Body of pancreas (tissue), 4 donors: ENCODE measurements around the gene ZNF532. TPM values are rescaled to one million over a fixed set of nuclear protein-coding genes. Genes with fewer than 3 reads are reported as not detected.

Source experiments
- ATAC-seq: fragments of 150-250 bp; one replicate; pipeline ENCODE4 v1.9.1; 2016
- DNase-seq, 4 donors: peaks; one replicate each; pipeline ENCODE4 v3.0.0-alpha.2; 2019
- H3K27ac ChIP-seq, 4 donors: fragments of 200-600 bp; sonication (generic); 1 replicate in 3 of 4; 2 replicates in 1 of 4; pipeline versions ENCODE4 v1.5.1 to v1.6.1; 2016 to 2019; ENCODE audit warnings: mild to moderate bottlenecking in 1 of 4, mixed read lengths in 1 of 4, moderate library complexity in 1 of 4
- H3K27me3 ChIP-seq, 2 donors: fragments of 200-600 bp; sonication (generic); one replicate each; pipeline ENCODE4 v1.6.0; 2016; ENCODE audit warnings: mild to moderate bottlenecking in 1 of 2
- H3K36me3 ChIP-seq, 2 donors: fragments of 200-600 bp; sonication (generic); replicated peaks in 1 of 2; 2 replicates each; pipeline ENCODE4 v1.5.1; 2016; ENCODE audit warnings: low read depth in 2 of 2; ENCODE audit not compliant: insufficient read depth in 1 of 2
- H3K4me1 ChIP-seq: fragments of 200-600 bp; sonication (generic); one replicate; pipeline ENCODE4 v1.6.0; 2016
- H3K4me3 ChIP-seq, 2 donors: fragments of 200-600 bp; sonication (generic); 1 replicate in 1 of 2; 2 replicates in 1 of 2; pipeline ENCODE4 v1.5.1; 2016 to 2019
- H3K9me3 ChIP-seq, 3 donors: fragments of 200-600 bp; sonication (generic); 1 replicate in 2 of 3; 2 replicates in 1 of 3; pipeline ENCODE4 v1.5.1; 2016
- POLR2A ChIP-seq, 3 donors: fragments of 450-650 bp; IDR thresholded peaks; one replicate each; pipeline ENCODE4 v1.6.1; 2016; ENCODE audit warnings: antibody characterized with exemption in 3 of 3, mild to moderate bottlenecking in 2 of 3
- WGBS, 2 donors: methylation state at CpG; one replicate each; pipeline ENCODE4 v1.1.5; 2017; 5-methylcytosine and 5-hydroxymethylcytosine counted together
- intact Hi-C: fragments of 100-400 bp; cut with DNase I; formaldehyde crosslinking; loops from one replicate; pipeline ENCODE4 v1.15.1; 2023
- total RNA-seq, 2 donors: library from RNA; depleted of rRNA; stranded (reverse); fragments of >200 nt; gene quantifications; one replicate each; pipeline ENCODE4 v1.1.0, GENCODE V29; 2016
- TF ChIP-seq, protein P1 (sequence below), 7 experiments: fragments of 450-650 bp in 4 of 7; fragments of 200-600 bp in 3 of 7; sonication (generic) in 3 of 7; IDR thresholded peaks; one replicate each; pipeline ENCODE4 v1.5.1; 2016 to 2019; ENCODE audit warnings: antibody characterized with exemption in 7 of 7

The ZNF532 gene
- total RNA-seq, 2 donors from 2014 or later, result 12.2 to 52.1 TPM

- TF ChIP-seq, protein P1, sequence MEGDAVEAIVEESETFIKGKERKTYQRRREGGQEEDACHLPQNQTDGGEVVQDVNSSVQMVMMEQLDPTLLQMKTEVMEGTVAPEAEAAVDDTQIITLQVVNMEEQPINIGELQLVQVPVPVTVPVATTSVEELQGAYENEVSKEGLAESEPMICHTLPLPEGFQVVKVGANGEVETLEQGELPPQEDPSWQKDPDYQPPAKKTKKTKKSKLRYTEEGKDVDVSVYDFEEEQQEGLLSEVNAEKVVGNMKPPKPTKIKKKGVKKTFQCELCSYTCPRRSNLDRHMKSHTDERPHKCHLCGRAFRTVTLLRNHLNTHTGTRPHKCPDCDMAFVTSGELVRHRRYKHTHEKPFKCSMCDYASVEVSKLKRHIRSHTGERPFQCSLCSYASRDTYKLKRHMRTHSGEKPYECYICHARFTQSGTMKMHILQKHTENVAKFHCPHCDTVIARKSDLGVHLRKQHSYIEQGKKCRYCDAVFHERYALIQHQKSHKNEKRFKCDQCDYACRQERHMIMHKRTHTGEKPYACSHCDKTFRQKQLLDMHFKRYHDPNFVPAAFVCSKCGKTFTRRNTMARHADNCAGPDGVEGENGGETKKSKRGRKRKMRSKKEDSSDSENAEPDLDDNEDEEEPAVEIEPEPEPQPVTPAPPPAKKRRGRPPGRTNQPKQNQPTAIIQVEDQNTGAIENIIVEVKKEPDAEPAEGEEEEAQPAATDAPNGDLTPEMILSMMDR (IDR thresholded peaks at IDR 0.05), result no peak
- no peak for TF ChIP-seq POLR2A (IDR thresholded peaks at IDR 0.05)
- Histone ChIP-seq H3K4me3 (no peak overlapping the region), H3K36me3 (no peaks in the 10 kb centered on the region), H3K27me3 (no peaks in the 10 kb centered on the region), H3K9me3 (no peaks in the 10 kb centered on the region), H3K4me1 (peaks cover 7% of the 10 kb centered on the region), H3K27ac (no peak overlapping the region)
- DNase-seq, result no peak
- intact Hi-C loops, result no loop called here
- ATAC-seq, result no peak
- WGBS, 2 donors, result 82 to 86% methylated on average over 7 of the region's 7 CpGs
Measured at GRCh38 chr18:58947136-58947732, 82.6 kb downstream of the ZNF532 start.

DNA sequence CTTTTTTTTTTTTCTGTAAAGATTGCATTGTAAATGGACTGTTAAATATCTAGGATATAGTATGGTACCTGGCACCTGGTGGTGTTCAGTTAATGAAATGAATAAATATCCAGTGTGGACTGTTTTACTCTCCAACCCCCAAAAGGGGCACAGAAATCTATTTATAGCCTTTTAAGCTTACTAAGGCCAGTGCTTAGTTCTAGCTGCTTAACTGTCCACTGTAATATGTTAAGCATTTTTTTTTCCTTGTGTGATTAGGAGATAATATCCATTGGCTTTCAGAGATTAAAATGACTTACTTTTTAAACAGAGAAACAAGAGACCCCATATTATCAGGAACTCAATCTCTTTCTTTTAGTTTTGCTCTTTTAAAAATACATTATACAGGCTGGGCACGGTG lies 84.4 kb downstream of the ZNF532 start:
- Histone ChIP-seq H3K4me1 (peaks cover 13% of the 10 kb centered on the region), H3K36me3 (no peaks in the 10 kb centered on the region), H3K27ac (no peak overlapping the region), H3K9me3 (no peaks in the 10 kb centered on the region), H3K4me3 (no peak overlapping the region), H3K27me3 (no peaks in the 10 kb centered on the region)
- DNase-seq, result no peak
- TF ChIP-seq, protein P1 (IDR thresholded peaks at IDR 0.05), result no peak
- TF ChIP-seq POLR2A (IDR thresholded peaks at IDR 0.05), result no peak
- intact Hi-C loops, result no loop called here
- no peak for ATAC-seq
- 92 to 94% methylated on average over 1 of the region's 1 CpG for WGBS, 2 donors

DNA sequence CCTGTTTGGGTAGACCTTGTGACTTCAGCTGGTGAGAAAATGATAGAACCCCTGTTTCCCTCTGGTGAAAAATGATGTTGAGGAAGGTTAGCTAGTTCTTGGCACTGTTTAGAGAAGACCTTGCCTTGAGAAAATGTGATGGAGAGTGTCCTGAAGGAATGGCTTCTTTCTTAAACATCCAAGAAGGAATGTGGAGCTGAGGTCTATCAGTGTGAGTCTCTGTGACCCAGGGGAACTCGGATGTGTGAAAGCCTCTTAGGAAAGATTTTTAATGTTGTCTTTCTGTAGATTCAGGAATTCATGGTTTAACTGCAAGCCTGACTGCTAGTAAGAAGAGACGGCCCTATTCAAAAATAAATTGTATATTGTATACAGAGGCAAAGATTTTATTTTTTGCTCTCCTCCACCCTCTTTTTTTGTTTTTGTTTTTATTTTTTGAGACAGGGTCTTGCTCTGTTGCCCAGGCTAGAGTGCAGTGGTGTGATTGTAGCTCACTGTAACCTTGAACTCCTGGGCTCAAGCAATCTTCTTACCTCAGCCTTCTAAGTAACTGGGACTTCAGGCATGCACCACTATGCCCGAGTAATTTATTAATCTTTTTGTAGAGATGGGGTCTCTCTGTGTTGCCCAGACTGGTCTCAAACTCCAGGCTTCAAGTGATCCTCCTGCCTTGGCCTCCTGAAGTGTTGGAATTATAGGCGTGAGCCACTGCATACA lies 87.5 kb downstream of the ZNF532 start:
- Histone ChIP-seq H3K9me3 (no peaks in the 10 kb centered on the region), H3K27ac (peak overlapping the region in 2 of 4 donors; percentile 0 to 38), H3K27me3 (no peaks in the 10 kb centered on the region), H3K36me3 (no peaks in the 10 kb centered on the region), H3K4me1 (peaks cover 21% of the 10 kb centered on the region), H3K4me3 (no peak overlapping the region)
- WGBS, 2 donors, result 76 to 82% methylated on average over 4 of the region's 4 CpGs
- DNase-seq (no peak), ATAC-seq (no peak)
- intact Hi-C loops, result no loop called here
- TF ChIP-seq POLR2A (IDR thresholded peaks at IDR 0.05), result no peak
- TF ChIP-seq, protein P1 (IDR thresholded peaks at IDR 0.05), result no peak

GRCh38 chr18:58952858-58953257 lies 88.2 kb downstream of the ZNF532 start:
- 25 to 34% methylated on average over 3 of the region's 3 CpGs for WGBS, 2 donors
- TF ChIP-seq POLR2A (IDR thresholded peaks at IDR 0.05), result no peak
- TF ChIP-seq, protein P1 (IDR thresholded peaks at IDR 0.05), result no peak
- no peak overlapping the region for H3K4me3 ChIP-seq
- H3K9me3 ChIP-seq, result no peaks in the 10 kb centered on the region
- peaks cover 21% of the 10 kb centered on the region for H3K4me1 ChIP-seq
- H3K27me3 ChIP-seq, result no peaks in the 10 kb centered on the region
- DNase-seq (no peak), ATAC-seq (no peak)
- intact Hi-C loops, result no loop called here
- H3K27ac ChIP-seq, result peak overlapping the region in 2 of 4 donors; percentile 0 to 38
- no peaks in the 10 kb centered on the region for H3K36me3 ChIP-seq
